Epidermal melanocyte (primary cell): ENCODE data around the gene SSR1.
A peak's percentile ranks its signal among the peaks of the same experiment; 100 is the strongest.

Experiments used
- DNase-seq: peaks from one replicate; pipeline ENCODE4 v3.0.0; 2011; ENCODE audit warnings: low spot score; ENCODE audit not compliant: insufficient read length

The SSR1 gene

GRCh38 chr6:7260291-7261031, 52.5 kb downstream of the SSR1 start:
- DNase-seq, result no peak

DNA sequence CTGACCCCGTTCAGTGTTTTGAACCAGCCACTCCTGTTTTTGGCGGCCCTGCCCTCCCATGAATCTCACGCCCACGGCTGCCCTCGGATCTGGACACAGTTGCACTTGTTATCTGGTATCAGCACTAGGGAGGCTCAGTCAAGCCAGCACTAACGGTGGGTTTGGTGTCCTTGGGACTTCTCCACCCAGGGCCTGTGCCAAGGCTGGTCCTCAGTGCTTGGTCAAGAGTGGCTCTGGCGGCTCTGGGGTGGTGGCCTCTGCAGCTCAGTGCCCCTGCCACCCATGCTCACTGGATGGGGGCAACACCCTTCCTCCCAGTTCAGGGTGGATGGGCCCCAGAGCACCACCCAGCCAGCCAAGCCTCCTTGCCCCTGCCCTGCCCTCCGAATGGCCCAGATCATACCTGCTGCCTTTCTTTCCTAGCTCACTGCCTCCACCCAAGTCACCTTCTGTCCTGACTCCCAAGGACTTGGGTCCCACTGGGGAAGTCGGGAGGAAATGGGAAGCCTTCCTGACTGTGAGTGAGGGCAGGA, 54.7 kb downstream of the SSR1 start:
- no peak for DNase-seq

GRCh38 chr6:7257521-7258230, 55.3 kb downstream of the SSR1 start:
- DNase-seq, result no peak

- DNase-seq, result no peak
Observed at GRCh38 chr6:7256785-7257184, 56.2 kb downstream of the SSR1 start.

DNA sequence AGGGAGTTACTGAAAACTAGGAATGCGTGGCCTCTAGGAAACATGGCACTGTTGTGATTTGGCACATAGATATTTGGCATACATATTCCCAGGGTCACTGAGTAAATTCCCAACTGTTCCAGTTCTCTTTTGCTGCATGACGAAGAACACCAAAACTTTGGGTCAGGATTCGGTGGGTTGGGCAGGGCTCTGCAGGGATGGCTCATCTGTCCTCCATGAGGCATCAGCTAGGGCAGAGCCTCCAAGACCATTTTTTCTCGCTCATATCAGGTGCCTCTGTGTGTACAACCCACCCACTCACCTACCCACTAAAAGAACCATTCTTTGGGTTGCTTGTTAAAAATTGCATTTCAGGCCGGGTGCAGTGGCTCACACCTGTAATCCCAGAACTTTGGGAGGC, 57.1 kb downstream of the SSR1 start:
- DNase-seq, result no peak

DNA sequence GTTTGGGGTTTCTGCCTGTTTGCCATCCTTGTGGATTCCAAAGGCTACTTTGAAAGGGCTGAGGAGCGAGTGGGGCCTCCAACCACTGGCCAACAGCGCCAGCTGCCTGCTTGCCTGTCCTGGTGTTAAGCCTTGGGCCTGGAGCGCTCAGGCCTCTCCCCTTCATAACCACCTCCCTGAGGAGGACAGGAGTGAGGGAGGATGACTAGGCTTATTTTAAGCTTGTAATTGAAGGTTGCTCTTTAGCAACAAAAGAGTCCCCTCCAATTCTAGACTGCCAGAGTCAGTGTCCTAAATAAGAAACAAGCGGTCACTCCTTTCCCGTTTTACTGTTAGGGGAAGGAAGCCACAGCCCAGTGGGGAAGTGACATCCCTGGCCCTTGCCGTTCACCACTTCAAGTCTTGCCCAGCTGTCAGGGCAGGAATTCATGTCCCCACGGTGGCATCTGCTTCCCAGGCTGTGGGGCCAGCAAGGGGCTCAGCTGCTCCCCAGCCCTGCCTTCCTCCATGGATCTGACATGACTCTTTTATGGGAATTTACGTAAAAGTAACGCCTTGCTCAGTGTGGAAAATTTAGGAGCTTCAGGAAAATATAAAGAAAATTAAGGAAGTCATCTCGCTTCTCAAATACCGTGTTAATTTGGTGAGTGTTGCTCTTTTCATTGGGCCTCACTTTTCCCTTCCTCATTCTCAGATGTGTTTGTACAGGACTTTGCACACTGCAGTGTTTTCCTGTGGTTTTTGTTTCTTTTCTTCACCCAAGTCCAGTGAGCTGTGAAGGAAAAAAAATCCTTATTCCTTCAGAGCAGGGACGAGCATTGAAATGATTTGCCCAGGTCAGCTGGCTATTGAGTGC, 57.8 kb downstream of the SSR1 start:
- DNase-seq, result no peak

- DNase-seq, result no peak
Observed at GRCh38 chr6:7252390-7252789, 60.6 kb downstream of the SSR1 start.

GRCh38 chr6:7251646-7252260, 61.2 kb downstream of the SSR1 start:
- no peak for DNase-seq

GRCh38 chr6:7250812-7251211, 62.2 kb downstream of the SSR1 start:
- no peak for DNase-seq

- DNase-seq, result no peak
Observed at GRCh38 chr6:7249946-7250643, 62.9 kb downstream of the SSR1 start.

GRCh38 chr6:7249391-7249790, 63.6 kb downstream of the SSR1 start:
- DNase-seq, result no peak

- no peak for DNase-seq
Observed at GRCh38 chr6:7247828-7248227, 65.2 kb downstream of the SSR1 start.

- no peak for DNase-seq
Observed at GRCh38 chr6:7247179-7247456, 65.9 kb downstream of the SSR1 start.

GRCh38 chr6:7246401-7247178, 66.4 kb downstream of the SSR1 start:
- DNase-seq, result no peak

GRCh38 chr6:7245668-7246393, 67.2 kb downstream of the SSR1 start:
- DNase-seq, result no peak

DNA sequence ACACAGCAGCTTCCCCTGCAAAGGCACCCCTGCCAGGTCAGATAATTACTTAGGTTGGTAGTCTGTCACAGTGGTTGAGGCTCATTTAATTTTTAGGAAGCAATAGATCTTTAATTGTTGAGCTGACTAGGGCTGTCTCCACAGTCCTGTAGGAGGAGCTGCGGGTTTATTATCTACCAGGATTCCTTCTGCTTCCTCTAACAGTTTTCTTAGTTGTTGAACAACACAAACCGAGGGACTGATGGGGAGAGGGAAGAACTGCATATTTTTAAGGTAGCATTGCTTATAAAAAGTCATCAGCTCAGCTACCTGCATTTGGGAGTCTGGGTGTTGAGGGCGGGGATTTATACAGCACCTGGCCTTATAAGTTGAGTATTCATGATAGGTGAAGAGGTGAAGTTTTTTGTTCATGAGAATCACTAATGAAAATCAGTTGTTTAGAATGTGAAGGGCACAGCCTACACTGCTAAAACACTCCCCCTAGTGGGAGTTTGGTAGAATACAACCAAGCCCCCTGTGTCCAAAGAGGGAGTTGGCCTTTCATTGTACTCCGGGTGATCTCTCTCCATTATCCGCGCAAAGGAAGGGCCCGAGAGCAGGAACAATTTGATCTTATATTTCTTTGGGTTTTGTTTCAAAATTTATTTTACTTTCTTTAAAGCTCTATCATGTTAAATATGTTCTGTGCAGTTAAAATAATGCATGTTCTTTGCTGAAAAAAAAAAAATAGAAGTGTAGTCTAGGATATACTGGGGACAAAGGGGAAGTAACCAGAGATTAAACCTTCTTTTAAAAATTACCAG, 69.6 kb downstream of the SSR1 start:
- DNase-seq, result peak; percentile 80

DNA sequence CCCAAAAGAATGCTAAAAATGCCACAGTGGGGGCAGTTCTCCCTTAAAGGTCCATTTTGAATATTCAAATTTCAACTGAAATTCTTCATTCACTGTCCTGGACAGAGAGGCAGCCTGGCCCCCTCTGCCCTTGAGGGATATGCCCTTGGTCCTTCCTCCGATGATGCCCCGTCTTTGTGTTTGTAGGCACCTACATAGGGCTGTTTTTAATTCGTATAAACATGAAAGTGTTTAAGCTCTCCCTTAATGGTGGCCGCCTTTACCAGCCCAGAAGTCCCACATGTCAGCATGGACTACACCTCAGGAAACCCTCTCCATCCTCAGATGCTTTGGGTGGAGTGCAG, 70.2 kb downstream of the SSR1 start:
- DNase-seq, result no peak

- no peak for DNase-seq
Observed at GRCh38 chr6:7241709-7242645, 71.0 kb downstream of the SSR1 start.
